CD4-positive, alpha-beta memory T cell (primary cell): ENCODE measurements around the gene PSMD4. TPM values are rescaled to one million over a fixed set of nuclear protein-coding genes. Genes with fewer than 3 reads are reported as not detected.

ENCODE experiments used
- CTCF ChIA-PET: fragments of 350-600 bp; sonication (Branson Sonifier 250); formaldehyde crosslinking; loops from one replicate; lab custom pipeline; 2021; ENCODE audit warnings: inconsistent platforms; ENCODE audit not compliant: partially characterized antibody; lab: Charles Lee
- POLR2A ChIA-PET: fragments of 350-600 bp; sonication (Branson Sonifier 250); formaldehyde crosslinking; loops from one replicate; lab custom pipeline; 2021; ENCODE audit not compliant: partially characterized antibody; lab: Charles Lee
- DNase-seq, 5 donors: peaks; one replicate each; pipeline versions ENCODE4 v3.0.0 to v3.0.0-alpha.2; 2020 to 2022; ENCODE audit warnings: mixed read lengths in 1 of 5
- H3K27ac ChIP-seq: one replicate; pipeline ENCODE4 v1.7.0; 2013; ENCODE audit warnings: low read depth, low read length
- H3K27me3 ChIP-seq: 2 replicates; pipeline ENCODE4 v1.7.0; 2013; ENCODE audit warnings: mild to moderate bottlenecking, low read length, moderate library complexity; ENCODE audit not compliant: insufficient read depth
- H3K36me3 ChIP-seq: 2 replicates; pipeline ENCODE4 v1.7.0; 2013; ENCODE audit warnings: mild to moderate bottlenecking, low read length, moderate library complexity; ENCODE audit not compliant: insufficient read depth
- H3K4me1 ChIP-seq: 2 replicates; pipeline ENCODE4 v1.7.0; 2013; ENCODE audit warnings: mild to moderate bottlenecking, low read length, moderate library complexity; ENCODE audit not compliant: insufficient read depth
- H3K4me3 ChIP-seq, 2 donors: one replicate each; pipeline ENCODE4 v1.7.0; 2013; ENCODE audit warnings: low read length in 2 of 2, mild to moderate bottlenecking in 1 of 2
- H3K9me3 ChIP-seq, 2 donors: one replicate each; pipeline ENCODE4 v1.7.0; 2013; ENCODE audit warnings: low read length in 2 of 2, control low read depth in 1 of 2; ENCODE audit not compliant: control insufficient read depth in 1 of 2
- H3K27ac Mint-ChIP-seq, 7 donors: one replicate each; pipeline ENCODE4 v1.8.0; 2020 to 2021; ENCODE audit warnings: mixed read lengths in 7 of 7, mild to moderate bottlenecking in 6 of 7, inconsistent platforms in 3 of 7, moderate library complexity in 3 of 7
- H3K27me3 Mint-ChIP-seq, 2 donors: one replicate each; pipeline ENCODE4 v1.8.0; 2020 to 2021; ENCODE audit warnings: mixed read lengths in 2 of 2
- H3K36me3 Mint-ChIP-seq, 2 donors: one replicate each; pipeline ENCODE4 v1.8.0; 2020 to 2021; ENCODE audit warnings: mixed read lengths in 2 of 2, inconsistent platforms in 1 of 2, mild to moderate bottlenecking in 1 of 2
- H3K4me1 Mint-ChIP-seq, 4 donors: one replicate each; pipeline ENCODE4 v1.8.0; 2020 to 2021; ENCODE audit warnings: mixed read lengths in 4 of 4, mild to moderate bottlenecking in 1 of 4
- H3K4me3 Mint-ChIP-seq, 8 donors: one replicate each; pipeline ENCODE4 v1.8.0; 2020 to 2021; ENCODE audit warnings: mixed read lengths in 8 of 8, mild to moderate bottlenecking in 7 of 8, moderate library complexity in 6 of 8, inconsistent platforms in 3 of 8
- H3K9me3 Mint-ChIP-seq, 8 donors: one replicate each; pipeline ENCODE4 v1.8.0; 2020 to 2021; ENCODE audit warnings: mixed read lengths in 8 of 8, mild to moderate bottlenecking in 5 of 8, inconsistent platforms in 3 of 8, moderate library complexity in 1 of 8
- intact Hi-C: fragments of 100-400 bp; cut with micrococcal nuclease; formaldehyde crosslinking; loops from one replicate; pipeline ENCODE4 v1.15.1; 2023
- polyA plus RNA-seq, 2 donors: library from polyadenylated mRNA; unstranded; fragments of 300-500 nt; fragmentation: Illumina TruSeq; gene quantifications; one replicate each; pipeline ENCODE4 v1.2.3, GENCODE V29; 2021
- total RNA-seq, 2 experiments: library from RNA; stranded (reverse); gene quantifications; one replicate each; pipeline ENCODE4 v1.2.3, GENCODE V29; 2021

PSMD4 gene
- total and polyA plus RNA-seq, 4 experiments from 2014 or later: 143 to 380 (median 196) TPM

GRCh38 chr1:151251656-151252470, 2.7 kb upstream of the PSMD4 start:
- POLR2A ChIA-PET: interaction anchor here (0.6 to 2.7 kb wide), 10 partner anchors 30 to 152 kb away, joined by 3 to 15 read pairs (median 3); partner anchors contain the start of genes LYSMD1, PSMB4, SCNM1 and TNFAIP8L2
- H3K27ac ChIP-seq: no peak overlapping the region
- H3K27me3 ChIP-seq: no peaks in the 10 kb centered on the region
- Mint-ChIP-seq H3K27me3 (no peaks in the 10 kb centered on the region), H3K9me3 (peaks cover 0 to 3% (median 0%) of the 10 kb centered on the region in 8 donors), H3K4me3 (peak overlapping the region in 2 of 8 donors; percentile 21 to 62), H3K27ac (peak overlapping the region in 3 of 7 donors; percentile 26 to 92 (median 66)), H3K4me1 (peaks cover 17 to 28% (median 21%) of the 10 kb centered on the region in 4 donors), H3K36me3 (peaks cover 22 to 28% of the 10 kb centered on the region in 2 donors)
- intact Hi-C loops: loop anchor here (1.0 to 5.0 kb wide), 4 partner anchors 56 to 228 kb away; partner anchors contain the start of gene TNFAIP8L2
- peaks cover 17% of the 10 kb centered on the region for H3K36me3 ChIP-seq
- peaks cover 17% of the 10 kb centered on the region for H3K4me1 ChIP-seq
- CTCF ChIA-PET: interaction anchor here (0.6 to 4.2 kb wide), 33 partner anchors 9 to 818 kb away, joined by 3 to 71 read pairs (median 4); partner anchors contain the start of genes PIP5K1A, TNFAIP8L2, VPS72 and ZNF687
- H3K4me3 ChIP-seq: no peak overlapping the region
- DNase-seq: peak; percentile 60 to 77 (median 69)
- H3K9me3 ChIP-seq: no peaks in the 10 kb centered on the region

GRCh38 chr1:151255381-151255780, 847 bp downstream of the PSMD4 start:
- peaks cover 26% of the 10 kb centered on the region for H3K4me1 ChIP-seq
- peak overlapping the region; percentile 65 for H3K27ac ChIP-seq
- Mint-ChIP-seq H3K27ac (peak overlapping the region; percentile 89 to 97 (median 95)), H3K36me3 (peaks cover 0 to 11% of the 10 kb centered on the region in 2 donors), H3K9me3 (peaks cover 0 to 3% (median 0%) of the 10 kb centered on the region in 8 donors), H3K4me1 (peaks cover 25 to 47% (median 36%) of the 10 kb centered on the region in 4 donors), H3K4me3 (peak overlapping the region; percentile 92 to 100 (median 96)), H3K27me3 (no peaks in the 10 kb centered on the region)
- peak overlapping the region; percentile 53 to 88 for H3K4me3 ChIP-seq
- peak in 1 of 5 donors; percentile 3 for DNase-seq
- H3K9me3 ChIP-seq: no peaks in the 10 kb centered on the region
- intact Hi-C loops: loop anchor here (2.0 kb wide), 1 partner anchor 91 kb away; the partner anchor contains the start of gene RFX5
- H3K27me3 ChIP-seq: no peaks in the 10 kb centered on the region
- POLR2A ChIA-PET: interaction anchor here (0.6 to 2.3 kb wide), 14 partner anchors 9 to 1368 kb away, joined by 3 to 25 read pairs (median 5); partner anchors contain the start of genes LYSMD1, PI4KB, RPRD2 and SCNM1
- no peaks in the 10 kb centered on the region for H3K36me3 ChIP-seq
- CTCF ChIA-PET: interaction anchor here (1.1 to 2.3 kb wide), 5 partner anchors 9 to 156 kb away, joined by 4 to 10 read pairs (median 7); partner anchors contain the start of gene ZNF687

GRCh38 chr1:151259351-151259750, 4.8 kb downstream of the PSMD4 start:
- no peaks in the 10 kb centered on the region for H3K27me3 ChIP-seq
- H3K9me3 ChIP-seq: no peaks in the 10 kb centered on the region
- Mint-ChIP-seq H3K36me3 (peaks cover 9 to 24% of the 10 kb centered on the region in 2 donors), H3K27ac (peak overlapping the region in 1 of 7 donors; percentile 24), H3K4me3 (no peak overlapping the region), H3K9me3 (peaks cover 0 to 2% (median 0%) of the 10 kb centered on the region in 8 donors), H3K27me3 (no peaks in the 10 kb centered on the region), H3K4me1 (peaks cover 22 to 40% (median 32%) of the 10 kb centered on the region in 4 donors)
- ChIA-PET CTCF (interaction anchor here (0.8 to 1.4 kb wide), 3 partner anchors 22 to 42 kb away, joined by 3 to 4 read pairs (median 4); no protein-coding TSS in a partner anchor), POLR2A (no interaction called here)
- H3K4me3 ChIP-seq: no peak overlapping the region
- intact Hi-C loops: no loop called here
- H3K27ac ChIP-seq: no peak overlapping the region
- peaks cover 21% of the 10 kb centered on the region for H3K4me1 ChIP-seq
- DNase-seq: no peak
- peaks cover 13% of the 10 kb centered on the region for H3K36me3 ChIP-seq

GRCh38 chr1:151265446-151266236, 11.1 kb downstream of the PSMD4 start:
- peaks cover 33 to 57% of the 10 kb centered on the region in 2 donors for H3K36me3 Mint-ChIP-seq

GRCh38 chr1:151266315-151266714, 11.8 kb downstream of the PSMD4 start:
- Histone ChIP-seq H3K4me3 (no peak overlapping the region), H3K27ac (no peak overlapping the region), H3K9me3 (no peaks in the 10 kb centered on the region), H3K4me1 (no peaks in the 10 kb centered on the region), H3K27me3 (no peaks in the 10 kb centered on the region), H3K36me3 (peaks cover 48% of the 10 kb centered on the region)
- H3K4me3 Mint-ChIP-seq: no peak overlapping the region
- H3K9me3 Mint-ChIP-seq: no peaks in the 10 kb centered on the region
- intact Hi-C loops: no loop called here
- peak overlapping the region in 2 of 7 donors; percentile 54 to 81 for H3K27ac Mint-ChIP-seq
- ChIA-PET CTCF (no interaction called here), POLR2A (interaction anchor here (1.5 kb wide), 1 partner anchor 11 kb away, joined by 4 read pairs; the partner anchor contains the start of gene PSMD4)
- H3K36me3 Mint-ChIP-seq: peaks cover 34 to 59% of the 10 kb centered on the region in 2 donors
- no peaks in the 10 kb centered on the region for H3K27me3 Mint-ChIP-seq
- no peak for DNase-seq
- no peaks in the 10 kb centered on the region for H3K4me1 Mint-ChIP-seq

More at GRCh38 chr1:151265446-151266236, 11.1 kb downstream of the PSMD4 start:
- Mint-ChIP-seq H3K27ac (peak overlapping the region in 5 of 7 donors; percentile 4 to 85 (median 63)), H3K4me3 (no peak overlapping the region), H3K27me3 (no peaks in the 10 kb centered on the region), H3K9me3 (no peaks in the 10 kb centered on the region), H3K4me1 (no peaks in the 10 kb centered on the region)
- Histone ChIP-seq H3K9me3 (no peaks in the 10 kb centered on the region), H3K4me3 (no peak overlapping the region), H3K27me3 (no peaks in the 10 kb centered on the region), H3K4me1 (no peaks in the 10 kb centered on the region), H3K27ac (no peak overlapping the region), H3K36me3 (peaks cover 48% of the 10 kb centered on the region)
- CTCF ChIA-PET: interaction anchor here (1.1 to 1.9 kb wide), 3 partner anchors 11 to 468 kb away, joined by 3 to 4 read pairs (median 3); partner anchors contain the start of gene PSMD4
- intact Hi-C loops: no loop called here
- POLR2A ChIA-PET: interaction anchor here (0.5 to 1.5 kb wide), 2 partner anchors 11 to 639 kb away, joined by 3 to 4 read pairs; partner anchors contain the start of gene PSMD4
- no peak for DNase-seq

GRCh38 chr1:151266821-151267220, 12.3 kb downstream of the PSMD4 start:
- POLR2A ChIA-PET: no interaction called here
- Mint-ChIP-seq H3K4me3 (no peak overlapping the region), H3K27ac (peak overlapping the region in 1 of 7 donors; percentile 54), H3K36me3 (peaks cover 38 to 63% of the 10 kb centered on the region in 2 donors), H3K27me3 (no peaks in the 10 kb centered on the region), H3K9me3 (no peaks in the 10 kb centered on the region), H3K4me1 (no peaks in the 10 kb centered on the region)
- H3K27me3 ChIP-seq: no peaks in the 10 kb centered on the region
- H3K27ac ChIP-seq: no peak overlapping the region
- H3K9me3 ChIP-seq: no peaks in the 10 kb centered on the region
- H3K36me3 ChIP-seq: peaks cover 48% of the 10 kb centered on the region
- intact Hi-C loops: no loop called here
- CTCF ChIA-PET: no interaction called here
- H3K4me3 ChIP-seq: no peak overlapping the region
- no peaks in the 10 kb centered on the region for H3K4me1 ChIP-seq
- DNase-seq: no peak
